ENCODE data around the gene SEC31A.
A peak's percentile ranks its signal among the peaks of the same experiment; 100 is the strongest.

The SEC31A gene

DNA sequence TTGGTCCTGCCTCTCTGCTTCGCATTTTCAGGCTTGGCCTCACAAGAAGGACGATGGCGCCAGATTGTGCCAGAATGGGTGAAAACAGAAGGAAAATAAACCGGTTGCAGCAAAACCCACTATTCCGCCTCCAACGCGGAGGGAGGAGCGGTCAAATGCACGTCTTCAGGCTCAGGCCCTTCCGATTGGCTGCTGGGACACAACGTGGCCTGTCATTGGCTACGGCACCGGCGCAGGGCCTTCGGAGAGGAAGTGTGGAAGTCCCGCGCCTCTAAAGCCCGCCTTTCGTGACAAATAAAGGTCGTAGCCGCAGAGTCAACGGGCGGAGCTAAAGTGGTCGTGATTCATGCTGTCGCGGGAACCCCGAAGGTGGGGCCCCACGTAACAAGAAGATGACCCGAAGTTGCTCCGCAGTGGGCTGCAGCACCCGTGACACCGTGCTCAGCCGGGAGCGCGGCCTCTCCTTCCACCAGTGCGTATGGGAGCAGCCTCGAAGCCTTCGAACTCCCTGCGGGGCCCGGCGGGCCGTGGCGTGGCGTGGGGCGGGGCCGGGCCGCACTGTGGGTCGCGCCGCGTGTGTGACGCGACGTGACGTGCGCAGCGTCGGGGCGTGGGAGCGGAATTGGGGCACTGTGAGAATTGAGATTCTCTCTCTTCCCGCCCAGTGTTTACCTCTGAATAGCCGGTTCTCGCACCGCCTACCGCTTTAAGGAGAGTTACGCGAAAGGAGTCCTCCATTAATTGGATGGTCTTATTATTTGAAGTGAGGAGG lies 9.6 kb upstream of the SEC31A start, which contains the start of gene THAP9:
Gene THAP9 (plus strand): TSS at position 325 of the 772 bp plus-strand sequence. CDS start 68 bp downstream, at position 393.
- ChIA-PET POLR2A (interaction anchor here (0.7 to 3.4 kb wide), 6 partner anchors 14 to 585 kb away, joined by 3 to 26 read pairs (median 4); partner anchors contain the start of genes ABRAXAS1, COPS4 and LIN54), CTCF (interaction anchor here (0.7 to 2.1 kb wide), 4 partner anchors 11 to 1477 kb away, joined by 3 to 13 read pairs (median 4); no protein-coding TSS in a partner anchor)
- Histone ChIP-seq H3K9me3 (ENCODE audit: control insufficient read depth, insufficient read depth, low read depth, low read length) (no peaks in the 10 kb centered on the region), H3K4me1 (ENCODE audit: control insufficient read depth, insufficient read depth, low read length) (no peaks in the 10 kb centered on the region), H3K36me3 (ENCODE audit: control insufficient read depth in 2 of 2, insufficient read depth in 1 of 2, low read length in 2 of 2) (peaks cover 8 to 43% of the 10 kb centered on the region in 2 experiments; a peak in 2 of 3 replicates), H3K27ac (ENCODE audit: extremely low read depth, low read depth, low read length) (peak within 1 kb of the TSS; percentile 96), H3K4me3 (ENCODE audit: low read depth, low read length) (peak within 1 kb of the TSS; percentile 72)
- TF ChIP-seq ZNF792 (tag by site-specific recombination; IDR thresholded peaks at IDR 0.05), result no peak
- TF ChIP-seq ZSCAN16 (tag by site-specific recombination; IDR thresholded peaks at IDR 0.05), result no peak
- no peak; the same call in 1 of the 2 replicates for TF ChIP-seq ZBTB17 (tag by site-specific recombination; IDR thresholded peaks at IDR 0.05)
- TF ChIP-seq ZNF335 (tag by site-specific recombination; conservative IDR thresholded peaks at IDR 0.05), result peak; percentile 75
- no peak for TF ChIP-seq RBAK (tag by site-specific recombination; IDR thresholded peaks at IDR 0.05)
- peak; percentile 5 for TF ChIP-seq EGR2 (tag by site-specific recombination; IDR thresholded peaks at IDR 0.05; ENCODE audit: low read depth)
- peak; percentile 85 for TF ChIP-seq SP3 (tag by site-specific recombination; IDR thresholded peaks at IDR 0.05)
- no peak for TF ChIP-seq ZBTB7A (tag by site-specific recombination; IDR thresholded peaks at IDR 0.05; ENCODE audit: low read depth)
- peak; percentile 92 for TF ChIP-seq ZNF561 (tag by site-specific recombination; IDR thresholded peaks at IDR 0.05; ENCODE audit: borderline replicate concordance)
- peak; percentile 57 for TF ChIP-seq KLF9 (tag by site-specific recombination; IDR thresholded peaks at IDR 0.05; ENCODE audit: low read depth)
- TF ChIP-seq SP7 (tag by site-specific recombination; IDR thresholded peaks at IDR 0.05), result peak; percentile 58
- peak; percentile 79 for TF ChIP-seq ZSCAN30 (tag by site-specific recombination; IDR thresholded peaks at IDR 0.05)
- TF ChIP-seq TRIM28 (IDR thresholded peaks at IDR 0.05; ENCODE audit: borderline replicate concordance, low read length), result peak; percentile 86
- TF ChIP-seq ZBTB8A (tag by site-specific recombination; IDR thresholded peaks at IDR 0.05), result peak; percentile 74
- TF ChIP-seq, protein P1, sequence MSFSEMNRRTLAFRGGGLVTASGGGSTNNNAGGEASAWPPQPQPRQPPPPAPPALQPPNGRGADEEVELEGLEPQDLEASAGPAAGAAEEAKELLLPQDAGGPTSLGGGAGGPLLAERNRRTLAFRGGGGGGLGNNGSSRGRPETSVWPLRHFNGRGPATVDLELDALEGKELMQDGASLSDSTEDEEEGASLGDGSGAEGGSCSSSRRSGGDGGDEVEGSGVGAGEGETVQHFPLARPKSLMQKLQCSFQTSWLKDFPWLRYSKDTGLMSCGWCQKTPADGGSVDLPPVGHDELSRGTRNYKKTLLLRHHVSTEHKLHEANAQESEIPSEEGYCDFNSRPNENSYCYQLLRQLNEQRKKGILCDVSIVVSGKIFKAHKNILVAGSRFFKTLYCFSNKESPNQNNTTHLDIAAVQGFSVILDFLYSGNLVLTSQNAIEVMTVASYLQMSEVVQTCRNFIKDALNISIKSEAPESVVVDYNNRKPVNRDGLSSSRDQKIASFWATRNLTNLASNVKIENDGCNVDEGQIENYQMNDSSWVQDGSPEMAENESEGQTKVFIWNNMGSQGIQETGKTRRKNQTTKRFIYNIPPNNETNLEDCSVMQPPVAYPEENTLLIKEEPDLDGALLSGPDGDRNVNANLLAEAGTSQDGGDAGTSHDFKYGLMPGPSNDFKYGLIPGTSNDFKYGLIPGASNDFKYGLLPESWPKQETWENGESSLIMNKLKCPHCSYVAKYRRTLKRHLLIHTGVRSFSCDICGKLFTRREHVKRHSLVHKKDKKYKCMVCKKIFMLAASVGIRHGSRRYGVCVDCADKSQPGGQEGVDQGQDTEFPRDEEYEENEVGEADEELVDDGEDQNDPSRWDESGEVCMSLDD (tag by site-specific recombination; IDR thresholded peaks at IDR 0.05), result peak; percentile 85
- no peak for TF ChIP-seq ZNF529 (tag by site-specific recombination; IDR thresholded peaks at IDR 0.05; ENCODE audit: insufficient replicate concordance)
- TF ChIP-seq, protein P2, sequence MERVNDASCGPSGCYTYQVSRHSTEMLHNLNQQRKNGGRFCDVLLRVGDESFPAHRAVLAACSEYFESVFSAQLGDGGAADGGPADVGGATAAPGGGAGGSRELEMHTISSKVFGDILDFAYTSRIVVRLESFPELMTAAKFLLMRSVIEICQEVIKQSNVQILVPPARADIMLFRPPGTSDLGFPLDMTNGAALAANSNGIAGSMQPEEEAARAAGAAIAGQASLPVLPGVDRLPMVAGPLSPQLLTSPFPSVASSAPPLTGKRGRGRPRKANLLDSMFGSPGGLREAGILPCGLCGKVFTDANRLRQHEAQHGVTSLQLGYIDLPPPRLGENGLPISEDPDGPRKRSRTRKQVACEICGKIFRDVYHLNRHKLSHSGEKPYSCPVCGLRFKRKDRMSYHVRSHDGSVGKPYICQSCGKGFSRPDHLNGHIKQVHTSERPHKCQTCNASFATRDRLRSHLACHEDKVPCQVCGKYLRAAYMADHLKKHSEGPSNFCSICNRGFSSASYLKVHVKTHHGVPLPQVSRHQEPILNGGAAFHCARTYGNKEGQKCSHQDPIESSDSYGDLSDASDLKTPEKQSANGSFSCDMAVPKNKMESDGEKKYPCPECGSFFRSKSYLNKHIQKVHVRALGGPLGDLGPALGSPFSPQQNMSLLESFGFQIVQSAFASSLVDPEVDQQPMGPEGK (tag by site-specific recombination; IDR thresholded peaks at IDR 0.05), result peak; percentile 54; the same call in 1 of the 2 replicates
- no peak for TF ChIP-seq ZNF558 (tag by site-specific recombination; IDR thresholded peaks at IDR 0.05)
- peak; percentile 98 for TF ChIP-seq ZBTB20 (tag by site-specific recombination; IDR thresholded peaks at IDR 0.05)
- TF ChIP-seq ZIC2 (tag by site-specific recombination; IDR thresholded peaks at IDR 0.05), result 0 out of 2 replicates have a peak, but pooled peaks have one; percentile 15
- TF ChIP-seq ZNF146 (tag by site-specific recombination; IDR thresholded peaks at IDR 0.05), result no peak
- TF ChIP-seq ZNF239 (tag by site-specific recombination; IDR thresholded peaks at IDR 0.05), result no peak
- TF ChIP-seq KLF8 (tag by site-specific recombination; IDR thresholded peaks at IDR 0.05), result peak; percentile 68; the same call in 1 of the 2 replicates
- 0 out of 2 replicates have a peak, but pooled peaks have one; percentile 56 for TF ChIP-seq ZNF626 (tag by site-specific recombination; IDR thresholded peaks at IDR 0.05)
- 0 out of 2 replicates have a peak, but pooled peaks have one; percentile 14 for TF ChIP-seq ZNF10 (tag by site-specific recombination; IDR thresholded peaks at IDR 0.05)
- peak; percentile 88 for TF ChIP-seq GLIS2 (tag by site-specific recombination; IDR thresholded peaks at IDR 0.05)
- no peak for TF ChIP-seq ZNF433 (tag by site-specific recombination; IDR thresholded peaks at IDR 0.05; ENCODE audit: low read depth)
- TF ChIP-seq ZNF624 (tag by site-specific recombination; IDR thresholded peaks at IDR 0.05), result no peak
- TF ChIP-seq, protein P3, sequence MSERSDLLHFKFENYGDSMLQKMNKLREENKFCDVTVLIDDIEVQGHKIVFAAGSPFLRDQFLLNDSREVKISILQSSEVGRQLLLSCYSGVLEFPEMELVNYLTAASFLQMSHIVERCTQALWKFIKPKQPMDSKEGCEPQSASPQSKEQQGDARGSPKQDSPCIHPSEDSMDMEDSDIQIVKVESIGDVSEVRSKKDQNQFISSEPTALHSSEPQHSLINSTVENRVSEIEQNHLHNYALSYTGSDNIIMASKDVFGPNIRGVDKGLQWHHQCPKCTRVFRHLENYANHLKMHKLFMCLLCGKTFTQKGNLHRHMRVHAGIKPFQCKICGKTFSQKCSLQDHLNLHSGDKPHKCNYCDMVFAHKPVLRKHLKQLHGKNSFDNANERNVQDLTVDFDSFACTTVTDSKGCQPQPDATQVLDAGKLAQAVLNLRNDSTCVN (tag by site-specific recombination; optimal IDR thresholded peaks at IDR 0.05), result peak; percentile 78
- peak; percentile 24; the same call in 1 of the 2 replicates for TF ChIP-seq KLF10 (tag by site-specific recombination; IDR thresholded peaks at IDR 0.05)
